OCI-LY1 (cell line): ENCODE measurements around the gene CD2.

Source experiments
- H2AFZ ChIP-seq: fragments of 200-600 bp; sonication (generic), shearing (Covaris generic); 2 replicates; pipeline ENCODE4 v1.6.0; 2014; ENCODE audit warnings: antibody characterized with exemption, mild to moderate bottlenecking, low read length
- H3F3A ChIP-seq: fragments of 200-600 bp; sonication (generic), shearing (Covaris generic); 2 replicates; pipeline ENCODE4 v1.6.0; 2014; ENCODE audit warnings: mild to moderate bottlenecking, antibody characterized with exemption, low read length, moderate library complexity; ENCODE audit not compliant: insufficient read depth
- H3K27ac ChIP-seq: fragments of 200-600 bp; sonication (generic); 2 replicates; pipeline ENCODE4 v1.5.1; 2014; ENCODE audit warnings: low read length, mixed run types, mild to moderate bottlenecking, low read depth; ENCODE audit not compliant: poor library complexity, severe bottlenecking
- H3K27me3 ChIP-seq: fragments of 200-600 bp; sonication (generic); 2 replicates; pipeline ENCODE4 v1.6.0; 2014; ENCODE audit warnings: antibody characterized with exemption, mild to moderate bottlenecking, low read length, moderate library complexity; ENCODE audit not compliant: insufficient read depth
- H3K36me3 ChIP-seq: fragments of 200-600 bp; sonication (generic); 2 replicates; pipeline ENCODE4 v1.6.1; 2014; ENCODE audit warnings: mild to moderate bottlenecking, antibody characterized with exemption, low read length, moderate library complexity, mixed read lengths; ENCODE audit not compliant: insufficient read depth
- H3K4me1 ChIP-seq: fragments of 200-600 bp; sonication (generic); 2 replicates; pipeline ENCODE4 v1.5.1; 2014; ENCODE audit warnings: mild to moderate bottlenecking, low read length, moderate library complexity; ENCODE audit not compliant: insufficient read depth, severe bottlenecking
- H3K4me2 ChIP-seq: fragments of 200-600 bp; sonication (generic), shearing (Covaris generic); 2 replicates; pipeline ENCODE4 v1.6.1; 2014; ENCODE audit warnings: low read length
- H3K4me3 ChIP-seq: fragments of 200-600 bp; sonication (generic); 2 replicates; pipeline ENCODE4 v1.5.1; 2014; ENCODE audit warnings: low read length, low read depth, mild to moderate bottlenecking, mixed read lengths; ENCODE audit not compliant: poor library complexity, severe bottlenecking
- H3K79me2 ChIP-seq: fragments of 200-600 bp; shearing (Covaris generic); 2 replicates; pipeline ENCODE4 v1.6.1; 2016; ENCODE audit warnings: mixed run types, low read length, mixed read lengths; ENCODE audit not compliant: insufficient read depth
- H3K9ac ChIP-seq: fragments of 200-600 bp; sonication (generic), shearing (Covaris generic); 2 replicates; pipeline ENCODE4 v1.6.1; 2014; ENCODE audit warnings: mild to moderate bottlenecking, low read length, mixed read lengths
- H3K9me2 ChIP-seq: fragments of 200-600 bp; sonication (generic), shearing (Covaris generic); 2 replicates; pipeline ENCODE4 v1.6.1; 2014; ENCODE audit warnings: low read depth, mild to moderate bottlenecking, low read length, mixed read lengths
- H3K9me3 ChIP-seq: fragments of 200-600 bp; shearing (Covaris generic); 2 replicates; pipeline ENCODE4 v1.6.1; 2014; ENCODE audit warnings: low read length, mixed read lengths
- H4K20me1 ChIP-seq: fragments of 200-600 bp; sonication (generic), shearing (Covaris generic); 2 replicates; pipeline ENCODE4 v1.6.0; 2016; ENCODE audit warnings: mild to moderate bottlenecking, low read length; ENCODE audit not compliant: insufficient read depth
- CTCF ChIP-seq: fragments of 200-600 bp; sonication (generic), shearing (Covaris generic); IDR thresholded peaks from 2 replicates; pipeline ENCODE4 v1.5.1; 2017; ENCODE audit warnings: mild to moderate bottlenecking, antibody characterized with exemption, low read length, moderate library complexity, mixed read lengths
- EZH2 ChIP-seq: fragments of 200-600 bp; sonication (generic), shearing (Covaris generic); IDR thresholded peaks from 2 replicates; pipeline ENCODE4 v1.8.0; 2017; ENCODE audit warnings: borderline replicate concordance, mixed run types, mild to moderate bottlenecking, antibody characterized with exemption, low read length, moderate library complexity, mixed read lengths

CD2 gene

GRCh38 chr1:116791727-116792126, 37.5 kb downstream of the CD2 start:
- no peaks in the 10 kb centered on the region for H3K9me2 ChIP-seq
- H3K79me2 ChIP-seq, result no peaks in the 10 kb centered on the region
- H3K27me3 ChIP-seq, result no peaks in the 10 kb centered on the region
- no peak overlapping the region for H3K4me3 ChIP-seq
- no peaks in the 10 kb centered on the region for H4K20me1 ChIP-seq
- no peak for TF ChIP-seq CTCF
- no peaks in the 10 kb centered on the region for H3K36me3 ChIP-seq
- H3K9me3 ChIP-seq, result no peaks in the 10 kb centered on the region
- H3K9ac ChIP-seq, result no peak overlapping the region
- no peak overlapping the region for H2AFZ ChIP-seq
- no peak overlapping the region for H3K4me2 ChIP-seq
- no peak overlapping the region for H3K27ac ChIP-seq
- no peaks in the 10 kb centered on the region for H3K4me1 ChIP-seq
- no peaks in the 10 kb centered on the region for H3F3A ChIP-seq

- H3K4me1 ChIP-seq, result no peaks in the 10 kb centered on the region
- H3K9me3 ChIP-seq, result no peaks in the 10 kb centered on the region
- no peaks in the 10 kb centered on the region for H3K9me2 ChIP-seq
- H3F3A ChIP-seq, result no peaks in the 10 kb centered on the region
- H2AFZ ChIP-seq, result no peak overlapping the region
- H3K79me2 ChIP-seq, result no peaks in the 10 kb centered on the region
- no peaks in the 10 kb centered on the region for H4K20me1 ChIP-seq
- no peak overlapping the region for H3K4me2 ChIP-seq
- no peak overlapping the region for H3K4me3 ChIP-seq
- H3K36me3 ChIP-seq, result no peaks in the 10 kb centered on the region
- no peak overlapping the region for H3K9ac ChIP-seq
- TF ChIP-seq CTCF (no peak), EZH2 (no peak)
- H3K27ac ChIP-seq, result no peak overlapping the region
- no peaks in the 10 kb centered on the region for H3K27me3 ChIP-seq
Measured at GRCh38 chr1:116793357-116793935, 39.2 kb downstream of the CD2 start.

GRCh38 chr1:116794371-116794770, 40.1 kb downstream of the CD2 start:
- Histone ChIP-seq H3K9me2 (no peaks in the 10 kb centered on the region), H3F3A (no peaks in the 10 kb centered on the region), H2AFZ (no peak overlapping the region), H3K4me1 (no peaks in the 10 kb centered on the region), H4K20me1 (no peaks in the 10 kb centered on the region), H3K9me3 (no peaks in the 10 kb centered on the region), H3K27me3 (no peaks in the 10 kb centered on the region), H3K9ac (no peak overlapping the region), H3K36me3 (no peaks in the 10 kb centered on the region), H3K79me2 (no peaks in the 10 kb centered on the region), H3K4me3 (no peak overlapping the region), H3K4me2 (no peak overlapping the region), H3K27ac (no peak overlapping the region)
- TF ChIP-seq EZH2, result no peak

- H3K9ac ChIP-seq, result no peak overlapping the region
- H3K27ac ChIP-seq, result no peak overlapping the region
Measured at GRCh38 chr1:116794804-116795481, 40.7 kb downstream of the CD2 start.

More at GRCh38 chr1:116794804-116795481, 40.7 kb downstream of the CD2 start:
- no peaks in the 10 kb centered on the region for H4K20me1 ChIP-seq
- H3K27me3 ChIP-seq, result no peaks in the 10 kb centered on the region
- no peaks in the 10 kb centered on the region for H3K36me3 ChIP-seq
- H3K9me2 ChIP-seq, result no peaks in the 10 kb centered on the region
- no peaks in the 10 kb centered on the region for H3F3A ChIP-seq
- H2AFZ ChIP-seq, result no peak overlapping the region
- no peak for TF ChIP-seq EZH2
- TF ChIP-seq CTCF, result no peak
- H3K4me3 ChIP-seq, result no peak overlapping the region
- H3K79me2 ChIP-seq, result no peaks in the 10 kb centered on the region
- no peaks in the 10 kb centered on the region for H3K9me3 ChIP-seq
- H3K4me2 ChIP-seq, result no peak overlapping the region
- H3K4me1 ChIP-seq, result no peaks in the 10 kb centered on the region
